OCI-LY1 (cell line): Measurements from ENCODE around the gene UST.

ENCODE experiments used
- H2AFZ ChIP-seq: fragments of 200-600 bp; sonication (generic), shearing (Covaris generic); 2 replicates; pipeline ENCODE4 v1.6.0; 2014; ENCODE audit warnings: antibody characterized with exemption, mild to moderate bottlenecking, low read length
- H3F3A ChIP-seq: fragments of 200-600 bp; sonication (generic), shearing (Covaris generic); 2 replicates; pipeline ENCODE4 v1.6.0; 2014; ENCODE audit warnings: mild to moderate bottlenecking, antibody characterized with exemption, low read length, moderate library complexity; ENCODE audit not compliant: insufficient read depth
- H3K27ac ChIP-seq: fragments of 200-600 bp; sonication (generic); 2 replicates; pipeline ENCODE4 v1.5.1; 2014; ENCODE audit warnings: low read length, mixed run types, mild to moderate bottlenecking, low read depth; ENCODE audit not compliant: poor library complexity, severe bottlenecking
- H3K27me3 ChIP-seq: fragments of 200-600 bp; sonication (generic); 2 replicates; pipeline ENCODE4 v1.6.0; 2014; ENCODE audit warnings: antibody characterized with exemption, mild to moderate bottlenecking, low read length, moderate library complexity; ENCODE audit not compliant: insufficient read depth
- H3K36me3 ChIP-seq: fragments of 200-600 bp; sonication (generic); 2 replicates; pipeline ENCODE4 v1.6.1; 2014; ENCODE audit warnings: mild to moderate bottlenecking, antibody characterized with exemption, low read length, moderate library complexity, mixed read lengths; ENCODE audit not compliant: insufficient read depth
- H3K4me1 ChIP-seq: fragments of 200-600 bp; sonication (generic); 2 replicates; pipeline ENCODE4 v1.5.1; 2014; ENCODE audit warnings: mild to moderate bottlenecking, low read length, moderate library complexity; ENCODE audit not compliant: insufficient read depth, severe bottlenecking
- H3K4me2 ChIP-seq: fragments of 200-600 bp; sonication (generic), shearing (Covaris generic); 2 replicates; pipeline ENCODE4 v1.6.1; 2014; ENCODE audit warnings: low read length
- H3K4me3 ChIP-seq: fragments of 200-600 bp; sonication (generic); 2 replicates; pipeline ENCODE4 v1.5.1; 2014; ENCODE audit warnings: low read length, low read depth, mild to moderate bottlenecking, mixed read lengths; ENCODE audit not compliant: poor library complexity, severe bottlenecking
- H3K79me2 ChIP-seq: fragments of 200-600 bp; shearing (Covaris generic); 2 replicates; pipeline ENCODE4 v1.6.1; 2016; ENCODE audit warnings: mixed run types, low read length, mixed read lengths; ENCODE audit not compliant: insufficient read depth
- H3K9ac ChIP-seq: fragments of 200-600 bp; sonication (generic), shearing (Covaris generic); 2 replicates; pipeline ENCODE4 v1.6.1; 2014; ENCODE audit warnings: mild to moderate bottlenecking, low read length, mixed read lengths
- H3K9me2 ChIP-seq: fragments of 200-600 bp; sonication (generic), shearing (Covaris generic); 2 replicates; pipeline ENCODE4 v1.6.1; 2014; ENCODE audit warnings: low read depth, mild to moderate bottlenecking, low read length, mixed read lengths
- H3K9me3 ChIP-seq: fragments of 200-600 bp; shearing (Covaris generic); 2 replicates; pipeline ENCODE4 v1.6.1; 2014; ENCODE audit warnings: low read length, mixed read lengths
- H4K20me1 ChIP-seq: fragments of 200-600 bp; sonication (generic), shearing (Covaris generic); 2 replicates; pipeline ENCODE4 v1.6.0; 2016; ENCODE audit warnings: mild to moderate bottlenecking, low read length; ENCODE audit not compliant: insufficient read depth
- CTCF ChIP-seq: fragments of 200-600 bp; sonication (generic), shearing (Covaris generic); IDR thresholded peaks from 2 replicates; pipeline ENCODE4 v1.5.1; 2017; ENCODE audit warnings: mild to moderate bottlenecking, antibody characterized with exemption, low read length, moderate library complexity, mixed read lengths
- EZH2 ChIP-seq: fragments of 200-600 bp; sonication (generic), shearing (Covaris generic); IDR thresholded peaks from 2 replicates; pipeline ENCODE4 v1.8.0; 2017; ENCODE audit warnings: borderline replicate concordance, mixed run types, mild to moderate bottlenecking, antibody characterized with exemption, low read length, moderate library complexity, mixed read lengths

Gene UST

DNA sequence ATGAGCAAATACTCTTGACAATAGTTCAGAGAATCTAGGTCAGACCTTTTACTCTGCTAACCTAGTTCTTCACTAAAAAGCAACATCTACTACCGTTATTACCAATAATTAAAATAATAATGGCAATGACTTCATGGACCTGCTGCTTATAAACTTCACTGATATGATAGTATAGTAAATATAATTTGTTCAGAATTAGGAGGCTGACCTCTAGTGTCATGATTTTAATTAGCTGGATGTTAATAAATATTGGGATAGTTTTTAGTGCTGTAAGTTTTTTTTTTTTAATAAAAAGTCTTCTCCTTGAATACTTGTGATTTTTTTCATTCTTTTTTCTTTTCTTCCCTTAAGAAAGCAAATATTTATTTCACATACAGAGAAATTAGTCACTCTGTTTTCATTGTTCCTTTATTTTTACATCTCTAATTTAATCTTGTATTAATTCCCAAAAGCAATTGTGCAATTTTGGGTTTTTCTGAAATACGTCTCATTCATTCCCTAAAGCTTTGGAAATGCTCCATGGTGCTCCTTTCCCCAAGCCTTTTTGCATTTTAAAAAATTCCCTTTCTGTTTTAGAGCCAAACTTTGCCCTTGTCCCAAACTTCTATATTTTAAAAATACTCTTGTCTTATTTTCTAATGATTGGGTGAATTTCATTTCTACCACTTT, 46.6 kb upstream of the UST start:
- Histone ChIP-seq H3K4me1 (no peaks in the 10 kb centered on the region), H3K4me3 (no peak overlapping the region), H3K4me2 (no peak overlapping the region), H3K9me2 (no peaks in the 10 kb centered on the region), H3K9ac (no peak overlapping the region), H3K79me2 (no peaks in the 10 kb centered on the region), H4K20me1 (no peaks in the 10 kb centered on the region), H2AFZ (no peak overlapping the region), H3F3A (no peaks in the 10 kb centered on the region), H3K27me3 (no peaks in the 10 kb centered on the region), H3K9me3 (no peaks in the 10 kb centered on the region), H3K36me3 (no peaks in the 10 kb centered on the region), H3K27ac (no peak overlapping the region)
- TF ChIP-seq CTCF (no peak), EZH2 (no peak)

DNA sequence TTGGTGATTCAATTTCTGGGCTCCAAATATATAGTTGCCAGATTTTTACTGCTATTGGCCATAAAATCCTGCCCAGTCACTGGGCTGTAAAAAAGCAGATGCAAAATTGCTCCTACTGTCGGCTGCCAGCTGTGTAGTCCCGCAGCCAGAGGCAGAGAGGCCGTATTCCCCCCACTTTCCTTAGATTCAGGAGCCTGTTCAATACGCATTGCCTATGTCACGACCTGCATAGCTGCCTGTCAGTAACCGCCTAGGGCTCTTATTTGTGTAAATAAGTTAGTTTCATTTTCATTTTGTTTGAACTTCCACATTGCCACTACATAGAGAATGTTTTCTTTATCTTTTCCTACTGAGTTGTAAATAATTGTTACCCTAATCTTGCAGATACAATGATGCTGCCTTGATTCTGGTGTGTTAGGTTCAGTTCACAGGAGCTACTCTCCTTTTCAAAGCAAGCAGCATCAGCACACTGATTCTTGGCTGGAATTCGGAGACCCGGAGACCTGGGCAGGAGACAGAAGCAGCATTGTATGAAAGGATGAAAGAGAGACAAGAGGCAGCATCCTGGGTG, 46.0 kb upstream of the UST start:
- H3K27ac ChIP-seq = no peak overlapping the region
- no peaks in the 10 kb centered on the region for H3K27me3 ChIP-seq
- no peaks in the 10 kb centered on the region for H3F3A ChIP-seq
- no peaks in the 10 kb centered on the region for H3K9me2 ChIP-seq
- no peaks in the 10 kb centered on the region for H3K79me2 ChIP-seq
- TF ChIP-seq CTCF (no peak), EZH2 (no peak)
- H2AFZ ChIP-seq = no peak overlapping the region
- H3K9ac ChIP-seq = no peak overlapping the region
- H3K36me3 ChIP-seq = no peaks in the 10 kb centered on the region
- H3K4me2 ChIP-seq = peak overlapping the region; percentile 14; the same call in 1 of the 2 replicates
- no peaks in the 10 kb centered on the region for H3K9me3 ChIP-seq
- H4K20me1 ChIP-seq = no peaks in the 10 kb centered on the region
- no peak overlapping the region for H3K4me3 ChIP-seq
- H3K4me1 ChIP-seq = no peaks in the 10 kb centered on the region

DNA sequence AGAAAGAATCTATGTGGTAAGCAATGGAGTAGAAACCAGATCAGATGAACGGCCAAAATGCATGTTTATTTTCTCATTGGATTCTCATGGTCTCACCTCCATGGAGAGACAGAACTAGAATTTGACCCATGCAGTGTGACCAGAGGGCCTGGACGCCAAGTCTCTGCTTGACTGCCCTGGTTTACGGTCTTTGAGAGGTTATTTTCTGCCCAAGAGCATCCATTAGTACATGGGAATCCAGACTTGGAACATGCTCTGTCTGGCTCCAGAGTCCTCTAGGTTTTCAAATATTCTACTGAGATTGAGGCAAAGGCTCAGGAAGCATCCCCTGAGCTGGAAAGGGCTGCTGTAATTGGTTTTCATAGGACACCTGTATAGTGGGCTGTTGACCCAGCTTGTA, 45.5 kb upstream of the UST start:
- Histone ChIP-seq H3K9me3 (no peaks in the 10 kb centered on the region), H3K4me2 (no peak overlapping the region), H3K4me3 (no peak overlapping the region), H2AFZ (no peak overlapping the region), H3K9me2 (no peaks in the 10 kb centered on the region), H3K36me3 (no peaks in the 10 kb centered on the region), H3F3A (no peaks in the 10 kb centered on the region), H3K27me3 (no peaks in the 10 kb centered on the region), H4K20me1 (no peaks in the 10 kb centered on the region), H3K27ac (no peak overlapping the region), H3K9ac (no peak overlapping the region), H3K79me2 (no peaks in the 10 kb centered on the region), H3K4me1 (no peaks in the 10 kb centered on the region)
- no peak for TF ChIP-seq CTCF
- no peak for TF ChIP-seq EZH2
